ENCODE results near the gene CGB7.
A peak's percentile ranks its signal among the peaks of the same experiment; 100 is the strongest.

The CGB7 gene

DNA sequence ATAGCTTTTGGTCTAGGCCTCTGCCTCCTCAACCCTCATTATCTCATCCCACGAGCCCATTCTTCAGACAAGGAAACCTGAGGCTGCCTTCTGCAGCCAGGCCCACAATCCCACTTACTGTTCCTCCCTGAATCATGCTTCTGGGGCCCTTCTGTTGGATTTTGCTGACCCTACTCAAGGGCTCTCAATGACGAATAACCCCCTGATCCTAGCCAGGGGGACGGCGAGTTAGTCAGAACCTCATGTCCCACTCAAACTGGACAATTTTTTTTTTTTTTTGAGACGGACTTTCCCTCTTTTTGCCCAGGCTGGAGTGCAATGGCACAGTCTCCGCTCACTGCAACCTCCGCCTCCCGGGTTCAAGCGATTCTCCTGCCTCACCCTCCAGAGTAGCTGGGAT lies 35.4 kb downstream of the CGB7 start:
- no peak overlapping the region for H3K4me3 ChIP-seq (ENCODE audit: low read depth, low read length)
- TF ChIP-seq, protein P1, sequence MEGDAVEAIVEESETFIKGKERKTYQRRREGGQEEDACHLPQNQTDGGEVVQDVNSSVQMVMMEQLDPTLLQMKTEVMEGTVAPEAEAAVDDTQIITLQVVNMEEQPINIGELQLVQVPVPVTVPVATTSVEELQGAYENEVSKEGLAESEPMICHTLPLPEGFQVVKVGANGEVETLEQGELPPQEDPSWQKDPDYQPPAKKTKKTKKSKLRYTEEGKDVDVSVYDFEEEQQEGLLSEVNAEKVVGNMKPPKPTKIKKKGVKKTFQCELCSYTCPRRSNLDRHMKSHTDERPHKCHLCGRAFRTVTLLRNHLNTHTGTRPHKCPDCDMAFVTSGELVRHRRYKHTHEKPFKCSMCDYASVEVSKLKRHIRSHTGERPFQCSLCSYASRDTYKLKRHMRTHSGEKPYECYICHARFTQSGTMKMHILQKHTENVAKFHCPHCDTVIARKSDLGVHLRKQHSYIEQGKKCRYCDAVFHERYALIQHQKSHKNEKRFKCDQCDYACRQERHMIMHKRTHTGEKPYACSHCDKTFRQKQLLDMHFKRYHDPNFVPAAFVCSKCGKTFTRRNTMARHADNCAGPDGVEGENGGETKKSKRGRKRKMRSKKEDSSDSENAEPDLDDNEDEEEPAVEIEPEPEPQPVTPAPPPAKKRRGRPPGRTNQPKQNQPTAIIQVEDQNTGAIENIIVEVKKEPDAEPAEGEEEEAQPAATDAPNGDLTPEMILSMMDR (IDR thresholded peaks at IDR 0.05; ENCODE audit: low read depth, low read length), result no peak

DNA sequence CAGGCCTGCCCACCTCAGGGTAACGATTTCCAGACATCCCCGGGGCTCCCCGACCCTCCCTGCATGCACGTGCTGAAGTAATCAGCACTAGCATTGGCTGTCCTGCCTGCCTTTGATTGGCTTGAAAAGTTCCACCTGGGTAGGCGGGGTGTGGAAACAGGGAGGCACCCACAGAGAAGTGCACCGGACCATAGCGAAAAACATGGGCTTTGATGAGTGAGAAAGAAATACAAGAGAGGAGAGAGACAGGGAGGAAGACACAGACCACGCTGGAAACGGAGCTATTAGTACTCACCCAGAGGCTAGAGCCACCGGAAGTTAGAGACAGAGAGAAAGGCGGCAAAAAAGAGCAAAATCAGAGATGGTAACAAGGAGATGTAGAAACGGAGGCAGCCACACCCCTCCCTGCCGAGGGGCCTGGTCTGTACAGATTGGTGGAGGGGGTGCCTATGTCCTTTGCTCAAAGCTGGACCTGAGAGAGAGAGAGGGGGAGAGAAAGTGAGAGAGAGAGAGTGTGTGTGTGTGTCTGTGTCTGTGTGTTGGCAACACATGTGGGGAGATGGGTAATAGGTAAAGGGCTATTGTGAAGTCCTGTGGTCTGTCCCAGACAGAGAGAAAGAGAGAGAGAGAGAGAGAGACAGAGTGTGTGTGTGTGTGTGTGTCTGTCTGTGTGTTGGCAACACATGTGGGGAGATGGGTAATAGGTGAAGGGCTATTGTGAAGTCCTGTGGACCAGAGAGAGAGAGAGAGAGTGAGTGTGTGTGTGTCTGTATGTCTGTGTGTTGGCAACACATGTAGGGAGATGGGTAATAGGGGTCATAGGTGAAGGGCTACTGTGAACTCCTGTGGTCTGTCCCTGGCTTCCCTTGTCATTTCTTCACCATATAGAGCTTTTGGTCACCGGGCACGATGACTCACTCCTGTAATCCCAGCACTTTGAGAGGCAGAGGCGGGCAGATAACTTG lies 36.3 kb downstream of the CGB7 start:
- H3K4me3 ChIP-seq (ENCODE audit: low read depth, low read length), result no peak overlapping the region
- TF ChIP-seq, protein P1 (IDR thresholded peaks at IDR 0.05; ENCODE audit: low read depth, low read length), result no peak

DNA sequence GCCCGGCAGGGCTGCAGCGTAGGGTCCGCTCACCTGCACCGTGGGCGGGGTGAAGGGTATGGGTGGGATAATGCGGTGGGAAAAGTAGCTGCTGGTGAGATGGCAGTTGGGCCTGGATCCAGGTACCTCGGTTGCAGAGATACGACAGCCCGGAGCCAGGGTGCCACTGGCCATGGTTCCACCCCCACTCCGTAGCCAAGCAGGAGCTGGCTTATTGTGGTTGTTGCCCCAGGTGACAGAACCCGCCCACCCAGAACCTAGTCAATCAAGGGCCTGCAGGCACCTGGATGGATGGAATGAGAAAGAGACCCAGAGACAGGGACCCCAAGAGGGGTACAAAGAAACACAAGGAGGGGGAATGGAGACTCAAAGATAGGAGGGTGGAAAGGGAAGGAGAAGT lies 37.2 kb downstream of the CGB7 start:
- TF ChIP-seq, protein P1 (IDR thresholded peaks at IDR 0.05; ENCODE audit: low read depth, low read length), result no peak
- H3K4me3 ChIP-seq (ENCODE audit: low read depth, low read length), result no peak overlapping the region

DNA sequence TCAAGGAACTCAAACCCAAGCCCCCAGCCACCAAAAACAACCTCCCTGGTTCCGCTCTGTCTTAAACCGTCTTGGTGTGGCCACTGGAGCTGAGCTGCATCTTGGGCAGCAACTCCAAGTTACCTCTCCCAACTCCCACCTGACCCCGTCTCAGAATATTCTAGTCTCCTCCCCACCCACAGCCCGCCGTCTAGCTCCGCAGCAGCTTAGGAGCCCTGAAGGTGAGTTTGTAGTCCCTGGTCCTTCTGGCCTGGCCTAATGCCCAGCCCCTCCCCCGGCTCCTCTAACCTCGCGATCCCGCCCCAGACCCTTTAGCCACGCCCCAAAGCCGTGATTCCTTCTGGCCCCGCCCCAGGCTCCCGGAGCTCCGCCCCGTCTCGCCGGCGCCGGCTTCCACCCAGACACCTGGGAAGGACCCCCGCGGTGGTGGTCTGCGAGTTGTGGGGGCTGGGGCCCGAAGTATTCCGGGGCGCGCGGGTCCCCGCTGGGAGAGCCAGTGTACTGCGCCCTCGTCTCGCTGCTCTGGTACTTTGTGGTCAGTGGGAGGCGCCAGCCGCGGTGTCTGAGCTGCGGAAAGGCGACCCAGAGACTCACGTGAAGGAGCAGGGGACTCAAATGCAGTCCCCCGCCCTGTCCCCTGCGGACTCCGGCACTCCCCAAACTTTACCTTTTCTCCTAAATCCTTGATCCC lies 38.2 kb downstream of the CGB7 start:
- TF ChIP-seq, protein P1 (IDR thresholded peaks at IDR 0.05; ENCODE audit: low read depth, low read length), result no peak
- peak overlapping the region; percentile 46 for H3K4me3 ChIP-seq (ENCODE audit: low read depth, low read length)

DNA sequence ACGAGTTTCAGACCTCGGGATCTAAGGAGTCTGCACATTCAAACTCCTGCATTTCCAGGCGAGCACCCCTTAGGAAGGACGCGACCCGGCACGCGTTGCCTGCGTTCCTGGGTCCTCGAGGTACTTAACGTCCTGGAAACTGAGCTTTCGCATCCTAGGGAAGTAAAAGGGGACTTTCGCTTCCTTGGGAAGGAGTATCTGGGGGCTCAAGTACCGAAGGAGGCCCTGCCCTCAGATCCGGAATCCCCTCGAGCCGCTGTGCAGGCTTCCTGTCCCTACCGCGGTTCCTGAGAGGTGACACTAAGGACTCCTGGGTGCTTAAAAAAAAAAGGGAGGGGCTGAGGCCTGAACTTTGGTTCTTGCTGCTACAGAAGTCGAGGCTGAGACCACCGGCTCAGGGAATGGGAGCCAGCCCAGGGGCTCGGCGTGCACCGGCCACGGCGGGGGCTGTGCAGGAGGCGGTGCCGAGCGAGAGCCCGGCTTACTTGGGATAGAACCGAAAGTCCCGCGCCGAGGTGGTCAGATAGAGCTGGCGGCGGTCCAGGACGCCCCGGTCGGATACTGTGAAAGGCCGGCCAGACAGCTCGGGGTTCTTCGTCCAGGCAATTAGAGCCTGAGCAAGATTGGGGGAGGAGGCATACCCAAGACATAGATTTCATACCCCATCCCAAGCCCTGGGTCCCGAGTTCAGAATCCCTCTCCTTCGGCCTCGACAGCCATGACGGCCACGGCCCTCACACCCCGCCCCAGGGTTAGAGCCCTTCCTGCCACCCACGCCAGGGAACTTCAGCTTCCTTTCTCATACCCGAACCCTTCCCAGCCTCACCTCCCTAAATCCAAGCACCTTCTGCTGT lies 38.9 kb downstream of the CGB7 start:
- peak overlapping the region; percentile 54 for H3K4me3 ChIP-seq (ENCODE audit: low read depth, low read length)

DNA sequence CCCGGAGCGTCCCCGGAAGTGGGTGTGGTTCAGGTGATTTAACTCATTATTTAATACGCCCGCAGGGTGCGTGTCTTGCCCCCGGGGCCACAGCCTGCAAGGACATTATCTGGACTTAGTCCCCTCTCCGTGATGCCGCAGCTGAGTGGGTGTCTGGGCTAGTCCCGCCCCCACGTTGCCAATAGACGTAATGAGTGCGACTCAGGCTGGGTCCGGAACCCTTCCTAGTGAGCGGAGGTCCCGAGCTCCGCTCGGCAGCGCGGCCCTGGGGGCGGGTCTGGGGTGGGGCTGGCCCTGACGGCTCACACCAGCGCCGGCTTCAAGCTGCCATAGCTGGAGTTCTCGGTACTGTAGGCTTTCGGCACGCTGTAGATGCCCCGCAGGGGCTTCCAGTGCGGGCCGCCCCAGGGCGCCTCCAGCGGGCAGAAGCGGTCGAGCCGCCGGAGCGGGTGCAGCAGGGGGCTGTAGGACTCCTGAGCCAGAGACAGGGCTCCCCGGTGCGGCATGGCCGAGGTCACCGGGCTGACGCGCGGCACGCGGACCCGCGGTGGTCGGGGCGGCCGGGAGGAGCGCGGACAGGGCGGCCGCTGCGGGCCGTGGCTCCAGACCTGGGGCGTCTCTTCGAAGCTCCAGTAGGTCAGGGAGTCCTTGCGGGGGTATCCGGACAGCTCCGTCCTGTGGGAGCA lies 39.7 kb downstream of the CGB7 start:
- peak overlapping the region; percentile 54 for H3K4me3 ChIP-seq (ENCODE audit: low read depth, low read length)
- TF ChIP-seq, protein P1 (IDR thresholded peaks at IDR 0.05; ENCODE audit: low read depth, low read length), result peak; percentile 24
